Gastrocnemius medialis (tissue), 4 donors: ENCODE results near the gene DLX5. TPM values are rescaled to one million over a fixed set of nuclear protein-coding genes. Genes with fewer than 3 reads are reported as not detected.

ENCODE experiments used
- ATAC-seq, 2 donors: fragments of 150-250 bp; one replicate each; pipeline ENCODE4 v1.9.1; 2016
- DNase-seq, 2 donors: peaks; one replicate each; pipeline ENCODE4 v3.0.0-alpha.2; 2019
- H3K27ac ChIP-seq, 4 donors: fragments of 200-600 bp; sonication (generic); 1 replicate in 1 of 4; 2 replicates in 3 of 4; pipeline ENCODE4 v1.5.1; 2016 to 2018; ENCODE audit warnings: mild to moderate bottlenecking in 2 of 4, moderate library complexity in 1 of 4
- H3K27me3 ChIP-seq, 3 donors: fragments of 200-600 bp; sonication (generic) in 2 of 3; 1 replicate in 1 of 3; 2 replicates in 2 of 3; pipeline versions ENCODE4 v1.5.1 to v1.6.0; 2016 to 2019; ENCODE audit warnings: mild to moderate bottlenecking in 1 of 3, moderate library complexity in 1 of 3
- H3K36me3 ChIP-seq, 2 donors: fragments of 200-600 bp; sonication (generic) in 1 of 2; one replicate each; pipeline ENCODE4 v1.5.1; 2017 to 2018
- H3K4me1 ChIP-seq, 2 donors: fragments of 200-600 bp; sonication (generic) in 1 of 2; one replicate each; pipeline ENCODE4 v1.5.1; 2016 to 2017; ENCODE audit warnings: mild to moderate bottlenecking in 2 of 2
- H3K4me3 ChIP-seq, 4 donors: fragments of 200-600 bp; sonication (generic) in 3 of 4; 1 replicate in 1 of 4; 2 replicates in 3 of 4; pipeline ENCODE4 v1.5.1; 2016 to 2019; ENCODE audit warnings: mild to moderate bottlenecking in 2 of 4
- H3K9me3 ChIP-seq, 3 donors: fragments of 200-600 bp; sonication (generic) in 2 of 3; 1 replicate in 1 of 3; 2 replicates in 2 of 3; pipeline ENCODE4 v1.5.1; 2016 to 2019
- POLR2A ChIP-seq, 2 donors: fragments of 450-650 bp; IDR thresholded peaks; one replicate each; pipeline ENCODE4 v1.6.1; 2017; ENCODE audit warnings: antibody characterized with exemption in 2 of 2, mild to moderate bottlenecking in 2 of 2, moderate library complexity in 2 of 2
- in situ Hi-C, 4 donors: fragments of 200-750 bp; cut with MboI; loops; one replicate each; pipeline versions ENCODE4 v1.15.0 to v1.8.0; 2017; ENCODE audit warnings: low sequenced_read_pairs in 4 of 4
- intact Hi-C: fragments of 100-400 bp; cut with DNase I; formaldehyde crosslinking; loops from one replicate; pipeline ENCODE4 v1.15.1; 2023; ENCODE audit warnings: low total_unique reads
- total RNA-seq, 4 donors: library from RNA; depleted of rRNA; stranded (reverse); fragments of >200 nt; gene quantifications; one replicate each; pipeline versions ENCODE4 v1.1.0 to v1.2.3, GENCODE V29; 2016
- TF ChIP-seq, protein P1 (sequence below), 5 experiments: fragments of 450-650 bp in 3 of 5; fragments of 200-600 bp in 2 of 5; sonication (generic) in 2 of 5; IDR thresholded peaks in 4 of 5; conservative IDR thresholded peaks in 1 of 5; 1 replicate in 4 of 5; 2 replicates in 1 of 5; pipeline ENCODE4 v1.5.1; 2016 to 2019; ENCODE audit warnings: antibody characterized with exemption in 5 of 5, mild to moderate bottlenecking in 3 of 5, moderate library complexity in 3 of 5

DLX5 gene
- total RNA-seq, 4 donors from 2014 or later, result 0.41 TPM; not detected in 3

DNA sequence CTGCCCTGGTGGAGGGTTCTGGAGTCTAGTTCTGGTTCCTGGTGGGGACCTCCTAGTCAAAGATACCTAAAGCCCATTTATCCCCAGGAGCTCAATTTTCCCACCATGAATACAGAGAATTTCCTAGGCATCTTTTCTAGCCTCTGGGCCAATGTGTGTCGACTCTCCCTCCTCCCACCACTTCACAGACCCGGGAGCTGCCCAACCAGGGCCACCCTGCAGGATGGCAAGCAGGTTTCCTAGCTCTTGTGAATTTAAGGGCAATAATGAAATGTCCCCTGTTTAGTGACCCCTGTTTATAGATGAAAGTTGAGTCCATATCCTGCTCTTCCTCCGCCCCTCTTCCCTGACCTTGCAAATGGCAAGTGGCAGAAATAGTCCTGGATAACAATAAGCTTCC is 9.4 kb downstream of the DLX5 start:
- Histone ChIP-seq H3K9me3 (no peaks in the 10 kb centered on the region), H3K27me3 (peaks cover 93 to 100% (median 100%) of the 10 kb centered on the region in 3 donors), H3K27ac (no peak overlapping the region), H3K4me3 (no peak overlapping the region), H3K4me1 (peaks cover 8 to 18% of the 10 kb centered on the region in 2 donors), H3K36me3 (no peaks in the 10 kb centered on the region)
- intact Hi-C loops (no loop called here), in situ Hi-C loops (no loop called here)
- no peak for TF ChIP-seq POLR2A (IDR thresholded peaks at IDR 0.05)
- TF ChIP-seq, protein P1, sequence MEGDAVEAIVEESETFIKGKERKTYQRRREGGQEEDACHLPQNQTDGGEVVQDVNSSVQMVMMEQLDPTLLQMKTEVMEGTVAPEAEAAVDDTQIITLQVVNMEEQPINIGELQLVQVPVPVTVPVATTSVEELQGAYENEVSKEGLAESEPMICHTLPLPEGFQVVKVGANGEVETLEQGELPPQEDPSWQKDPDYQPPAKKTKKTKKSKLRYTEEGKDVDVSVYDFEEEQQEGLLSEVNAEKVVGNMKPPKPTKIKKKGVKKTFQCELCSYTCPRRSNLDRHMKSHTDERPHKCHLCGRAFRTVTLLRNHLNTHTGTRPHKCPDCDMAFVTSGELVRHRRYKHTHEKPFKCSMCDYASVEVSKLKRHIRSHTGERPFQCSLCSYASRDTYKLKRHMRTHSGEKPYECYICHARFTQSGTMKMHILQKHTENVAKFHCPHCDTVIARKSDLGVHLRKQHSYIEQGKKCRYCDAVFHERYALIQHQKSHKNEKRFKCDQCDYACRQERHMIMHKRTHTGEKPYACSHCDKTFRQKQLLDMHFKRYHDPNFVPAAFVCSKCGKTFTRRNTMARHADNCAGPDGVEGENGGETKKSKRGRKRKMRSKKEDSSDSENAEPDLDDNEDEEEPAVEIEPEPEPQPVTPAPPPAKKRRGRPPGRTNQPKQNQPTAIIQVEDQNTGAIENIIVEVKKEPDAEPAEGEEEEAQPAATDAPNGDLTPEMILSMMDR (IDR thresholded peaks at IDR 0.05 in 4 of 5, conservative IDR thresholded peaks at IDR 0.05 in 1 of 5), result no peak
- DNase-seq (no peak), ATAC-seq (no peak)

DNA sequence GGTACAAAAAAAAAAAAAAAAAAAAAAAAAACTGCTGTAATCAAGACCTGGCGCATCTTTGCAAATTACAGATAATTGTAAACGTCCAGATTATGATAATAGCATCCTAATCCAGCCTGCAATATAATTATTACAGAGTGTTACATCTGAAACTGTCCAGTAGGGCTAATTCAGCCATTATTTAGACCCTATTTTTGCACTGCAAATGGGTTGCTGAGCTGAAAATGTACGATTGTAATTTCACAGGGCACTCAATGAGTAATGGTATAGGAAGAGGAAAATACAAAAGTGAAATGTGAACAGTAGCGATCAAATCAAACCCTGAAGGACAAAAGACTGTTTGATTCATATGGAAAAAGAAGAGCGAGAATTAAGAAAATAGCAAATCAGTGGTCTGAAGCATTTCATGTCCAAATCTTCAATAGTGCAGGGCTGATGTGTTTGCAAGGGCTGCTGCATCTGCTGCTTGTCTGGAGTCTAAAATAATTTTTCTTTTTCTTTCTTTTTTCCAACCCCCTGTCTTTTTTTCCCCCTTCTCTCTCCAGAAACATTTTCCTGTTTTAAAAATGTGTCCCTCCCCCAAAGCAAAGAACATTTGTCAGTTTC is 10.4 kb downstream of the DLX5 start:
- intact Hi-C loops (no loop called here), in situ Hi-C loops (no loop called here)
- peaks cover 8 to 18% of the 10 kb centered on the region in 2 donors for H3K4me1 ChIP-seq
- no peaks in the 10 kb centered on the region for H3K9me3 ChIP-seq
- H3K36me3 ChIP-seq, result no peaks in the 10 kb centered on the region
- H3K27me3 ChIP-seq, result peaks cover 93 to 100% (median 100%) of the 10 kb centered on the region in 3 donors
- TF ChIP-seq POLR2A (IDR thresholded peaks at IDR 0.05), result no peak
- TF ChIP-seq, protein P1 (IDR thresholded peaks at IDR 0.05 in 4 of 5, conservative IDR thresholded peaks at IDR 0.05 in 1 of 5), result no peak
- H3K27ac ChIP-seq, result no peak overlapping the region
- no peak overlapping the region for H3K4me3 ChIP-seq
- ATAC-seq (no peak), DNase-seq (no peak)

DNA sequence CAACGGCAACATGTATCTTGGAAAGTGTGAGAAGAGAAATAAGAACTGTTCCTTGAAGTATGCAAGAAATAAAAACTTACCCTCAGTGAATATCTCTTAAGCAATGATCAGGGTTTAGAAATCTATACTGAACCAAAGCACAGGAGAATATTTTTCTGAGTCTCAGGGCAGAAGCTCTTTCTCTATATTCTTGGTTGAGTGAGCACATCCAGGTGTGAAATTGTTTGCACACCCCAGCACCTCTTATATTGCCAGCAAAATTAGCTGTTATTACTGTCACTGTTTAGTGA is 10.8 kb downstream of the DLX5 start:
- no peak for ATAC-seq
- peaks cover 93 to 100% (median 100%) of the 10 kb centered on the region in 3 donors for H3K27me3 ChIP-seq
- in situ Hi-C loops, result no loop called here

DNA sequence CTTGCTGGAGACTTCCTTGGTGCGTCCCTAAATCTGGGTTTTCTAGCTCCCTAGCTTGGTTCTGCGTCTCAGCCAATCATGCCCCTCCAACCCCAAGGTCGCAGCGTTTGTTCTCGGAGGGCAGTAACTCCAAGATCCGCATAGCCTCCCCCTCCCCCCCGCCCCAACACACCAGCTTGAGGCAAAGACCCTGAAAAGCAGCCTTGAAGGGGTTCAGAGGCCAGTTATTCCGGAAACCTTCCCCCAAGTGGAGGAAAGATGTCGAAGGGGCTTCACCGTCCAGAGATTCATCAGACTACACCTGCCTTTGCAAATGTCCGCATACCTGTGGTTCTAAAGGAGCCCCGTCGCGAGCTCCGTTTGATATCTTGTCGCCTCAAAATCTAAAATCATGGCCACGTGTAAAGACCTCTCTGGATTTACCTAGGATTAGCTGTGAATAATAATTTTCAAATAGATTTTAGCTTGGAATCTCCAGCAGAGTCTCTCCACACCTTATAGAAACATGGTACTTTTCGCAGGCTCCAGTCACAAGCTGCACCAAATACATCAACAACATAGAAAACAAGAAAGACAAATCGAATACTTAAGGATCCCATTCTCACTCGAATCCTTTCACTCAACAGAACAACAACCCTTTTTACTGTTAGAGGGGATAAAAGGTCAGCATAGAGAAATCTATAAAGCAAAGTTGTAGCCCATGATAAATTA is 11.3 kb downstream of the DLX5 start:
- intact Hi-C loops (no loop called here), in situ Hi-C loops (no loop called here)
- no peak for ATAC-seq
- DNase-seq, result no peak
- Histone ChIP-seq H3K4me1 (peaks cover 8 to 18% of the 10 kb centered on the region in 2 donors), H3K27me3 (peaks cover 95 to 100% (median 100%) of the 10 kb centered on the region in 3 donors), H3K9me3 (no peaks in the 10 kb centered on the region), H3K36me3 (no peaks in the 10 kb centered on the region), H3K27ac (no peak overlapping the region), H3K4me3 (no peak overlapping the region)
- TF ChIP-seq, protein P1 (IDR thresholded peaks at IDR 0.05 in 4 of 5, conservative IDR thresholded peaks at IDR 0.05 in 1 of 5), result no peak
- TF ChIP-seq POLR2A (IDR thresholded peaks at IDR 0.05), result no peak

More for the DNA sequence above, 10.8 kb downstream of the DLX5 start:
- TF ChIP-seq POLR2A (IDR thresholded peaks at IDR 0.05), result no peak
- TF ChIP-seq, protein P1 (IDR thresholded peaks at IDR 0.05 in 4 of 5, conservative IDR thresholded peaks at IDR 0.05 in 1 of 5), result no peak
- no peaks in the 10 kb centered on the region for H3K36me3 ChIP-seq
- no peak for DNase-seq
- no peaks in the 10 kb centered on the region for H3K9me3 ChIP-seq
- H3K4me3 ChIP-seq, result no peak overlapping the region
- H3K4me1 ChIP-seq, result peaks cover 8 to 18% of the 10 kb centered on the region in 2 donors
- intact Hi-C loops, result no loop called here
- H3K27ac ChIP-seq, result no peak overlapping the region
